ENCODE results near the gene PLAAT5.

Gene PLAAT5

DNA sequence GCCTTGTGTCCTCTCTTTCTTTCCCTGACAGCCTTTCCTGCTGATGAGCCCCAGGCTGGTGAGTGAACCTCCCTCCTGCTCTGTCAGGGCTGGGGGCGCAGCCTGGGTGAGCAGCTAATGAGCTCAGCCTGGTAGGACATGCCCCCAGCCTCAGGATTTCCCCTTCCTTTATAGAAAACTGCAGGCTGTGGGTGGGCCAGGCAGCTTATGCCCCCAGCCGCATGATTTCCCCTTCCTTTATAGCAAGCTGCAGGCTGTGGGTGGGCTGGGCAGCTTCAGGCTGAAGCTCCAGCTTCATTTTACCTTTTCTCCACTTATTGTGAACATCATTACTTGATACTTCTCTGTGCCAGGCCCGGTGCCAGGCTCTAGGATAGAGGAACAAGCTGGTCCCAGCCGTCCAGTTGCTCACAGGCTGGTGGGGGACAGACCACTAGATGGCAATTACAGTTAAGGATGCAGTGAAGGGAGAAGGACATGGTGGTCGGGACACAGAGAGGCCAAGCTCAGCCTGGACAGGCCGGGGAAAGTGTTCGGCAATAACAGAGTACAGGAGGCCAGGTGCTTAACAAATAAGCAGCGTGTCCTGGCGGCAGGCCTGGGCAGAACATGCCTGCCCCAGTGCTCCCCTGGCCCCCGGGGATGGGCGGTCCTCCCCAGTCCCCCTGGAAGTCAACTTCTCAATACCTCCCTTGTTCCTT is 20.2 kb upstream of the PLAAT5 start:
- no peak for DNase-seq (ENCODE audit: low spot score)

DNA sequence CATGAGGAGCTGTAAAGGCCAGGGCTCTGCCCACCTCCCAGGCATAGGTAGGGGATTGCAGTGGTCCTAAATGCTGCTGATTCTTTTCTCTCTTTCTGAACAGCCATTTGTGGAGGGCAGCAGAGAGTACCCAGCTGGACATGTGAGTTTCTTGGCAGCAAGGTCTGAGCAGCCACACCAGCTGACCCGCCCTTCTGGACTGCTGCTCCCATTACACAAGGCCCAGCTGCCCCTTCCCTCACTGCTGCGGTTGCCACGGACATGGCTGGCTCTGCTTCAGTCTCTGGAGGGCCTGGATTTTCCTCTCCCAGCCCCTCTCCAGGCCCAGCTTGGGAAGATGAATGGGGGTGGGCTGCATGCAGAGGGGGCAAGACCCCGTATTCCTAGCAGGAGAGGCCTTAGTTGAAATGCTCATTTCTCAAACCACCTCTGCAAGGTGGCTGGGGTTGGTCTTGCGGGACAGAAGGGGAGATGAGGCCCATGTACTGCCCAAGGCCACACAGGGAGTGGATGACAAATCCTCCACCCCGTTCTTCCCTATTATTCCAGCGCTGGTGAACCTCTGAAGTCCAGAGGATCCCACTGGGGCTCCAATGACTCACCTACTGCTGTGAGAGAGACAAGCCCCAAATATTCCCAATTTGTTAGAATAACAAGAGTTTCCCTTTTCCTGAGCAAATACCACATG is 19.5 kb upstream of the PLAAT5 start:
- no peak for DNase-seq (ENCODE audit: low spot score)

- DNase-seq (ENCODE audit: low spot score) = no peak
Measured at GRCh38 chr11:63508745-63509144, 17.8 kb upstream of the PLAAT5 start.

- no peak for DNase-seq (ENCODE audit: low spot score)
Measured at GRCh38 chr11:63508009-63508408, 17.0 kb upstream of the PLAAT5 start.

- DNase-seq (ENCODE audit: low spot score) = no peak
Measured at GRCh38 chr11:63507511-63507910, 16.5 kb upstream of the PLAAT5 start.

DNA sequence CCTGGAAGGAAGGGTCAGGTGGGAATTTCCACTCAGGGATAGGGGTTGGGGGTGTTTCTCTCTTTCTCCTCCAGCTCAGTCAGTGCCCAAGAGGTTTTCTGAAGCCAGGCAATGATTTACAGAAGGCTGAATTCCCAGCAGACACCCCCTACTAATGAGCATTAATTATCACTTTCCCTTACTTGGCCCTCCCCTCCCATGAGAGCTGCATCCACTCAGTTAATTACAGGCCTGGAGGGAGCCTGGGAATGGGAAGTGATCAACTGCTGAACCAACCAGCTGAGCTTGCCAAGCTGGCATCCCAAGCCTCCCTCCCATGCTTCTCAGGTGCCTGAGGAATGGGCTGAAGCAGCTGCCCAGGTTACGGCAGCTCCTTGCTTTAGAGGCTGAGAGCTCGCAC is 15.9 kb upstream of the PLAAT5 start:
- DNase-seq (ENCODE audit: low spot score) = no peak

DNA sequence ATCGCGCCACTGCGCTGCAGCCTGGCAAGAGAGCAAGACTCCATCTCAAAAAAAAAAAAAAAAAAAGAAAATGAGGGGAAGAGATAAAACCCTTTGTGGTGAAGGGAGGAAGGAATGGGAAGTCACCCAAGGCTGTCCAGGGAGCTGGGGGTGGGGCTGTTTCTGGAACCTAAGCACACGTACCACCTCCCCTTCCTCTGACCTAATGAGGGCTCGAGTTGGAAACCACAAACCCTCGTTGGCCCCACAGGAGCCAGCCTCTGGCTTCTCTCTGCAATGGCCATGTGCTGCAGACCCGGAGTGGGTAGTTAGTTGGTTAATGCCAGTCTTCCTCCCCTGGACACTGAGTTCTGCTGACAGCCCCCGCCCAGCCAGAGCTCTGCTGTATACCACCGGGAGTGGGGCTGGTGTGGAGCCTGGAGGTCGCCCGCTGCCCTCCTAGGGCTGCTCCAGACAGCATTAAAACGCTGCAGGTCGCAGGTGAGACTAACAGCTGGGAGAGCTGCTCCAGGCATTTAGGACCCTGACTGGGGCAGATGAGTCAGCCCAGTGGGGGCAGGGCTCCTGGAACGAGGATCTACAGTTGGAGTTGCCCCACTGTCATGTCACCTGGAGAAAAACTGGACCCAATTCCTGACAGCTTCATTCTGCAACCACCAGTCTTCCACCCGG is 15.0 kb upstream of the PLAAT5 start, which contains the start of gene LGALS12:
LGALS12 (plus strand) TSS at position 228 of the 672 bp plus-strand sequence; CDS start at position 603, 375 bp downstream.
- no peak for DNase-seq (ENCODE audit: low spot score)

DNA sequence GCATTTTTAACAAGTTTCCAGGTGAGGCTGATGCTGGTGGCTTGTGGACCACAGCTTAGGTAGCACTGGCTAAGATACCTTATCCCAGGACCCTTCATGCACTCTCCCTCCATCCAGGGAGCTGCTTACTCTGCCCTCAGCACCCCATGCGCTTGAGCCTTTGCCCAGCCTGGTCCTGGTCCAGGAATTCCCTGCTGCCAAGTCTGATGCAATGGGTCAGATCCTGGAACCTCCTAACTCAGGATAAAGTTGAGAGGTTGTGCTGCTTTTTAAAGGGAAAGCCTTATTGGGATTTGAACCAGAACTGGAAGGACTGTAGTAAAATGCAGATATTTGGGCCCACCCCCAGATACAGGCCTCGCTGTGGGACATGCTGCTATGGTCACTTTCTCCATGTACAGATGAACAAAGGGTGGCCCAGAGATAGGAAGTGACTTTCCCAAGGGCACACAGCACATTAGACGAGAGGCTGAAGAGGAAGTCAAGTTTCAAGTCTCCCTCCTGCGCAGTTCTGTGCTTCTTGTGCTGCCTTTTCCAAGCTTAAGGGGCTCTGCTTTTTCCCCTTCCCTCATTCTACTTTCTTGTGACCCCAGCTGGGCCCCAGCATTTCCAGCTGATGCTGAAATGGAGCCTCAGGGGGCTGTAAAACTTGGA is 14.1 kb upstream of the PLAAT5 start:
- DNase-seq (ENCODE audit: low spot score) = no peak

DNA sequence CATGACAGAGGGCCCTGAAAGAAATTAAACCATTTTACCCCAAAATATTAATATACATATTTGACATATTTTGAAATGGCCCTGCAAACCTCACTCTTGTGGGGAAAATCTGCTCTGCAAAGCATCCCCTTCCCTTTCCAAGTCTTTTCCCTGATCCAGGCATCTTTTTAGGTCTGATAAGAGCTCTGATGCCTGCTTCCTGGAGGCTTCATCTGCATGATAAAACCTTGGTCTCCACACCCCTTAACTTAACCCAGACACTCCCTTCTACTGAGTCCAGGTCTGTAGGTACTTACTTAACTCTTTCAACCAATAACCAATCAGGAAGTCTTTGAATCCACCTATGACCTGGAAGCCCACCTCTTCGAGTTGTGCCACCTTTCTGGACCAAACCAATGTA is 13.1 kb upstream of the PLAAT5 start:
- no peak for DNase-seq (ENCODE audit: low spot score)

GRCh38 chr11:63503492-63503891 is 12.5 kb upstream of the PLAAT5 start:
- no peak for DNase-seq (ENCODE audit: low spot score)

GRCh38 chr11:63502252-63502820 is 11.4 kb upstream of the PLAAT5 start:
- DNase-seq (ENCODE audit: low spot score) = no peak

GRCh38 chr11:63501236-63501635 is 10.3 kb upstream of the PLAAT5 start:
- DNase-seq (ENCODE audit: low spot score) = no peak

- no peak for DNase-seq (ENCODE audit: low spot score)
Measured at GRCh38 chr11:63499874-63500273, 8.9 kb upstream of the PLAAT5 start.

DNA sequence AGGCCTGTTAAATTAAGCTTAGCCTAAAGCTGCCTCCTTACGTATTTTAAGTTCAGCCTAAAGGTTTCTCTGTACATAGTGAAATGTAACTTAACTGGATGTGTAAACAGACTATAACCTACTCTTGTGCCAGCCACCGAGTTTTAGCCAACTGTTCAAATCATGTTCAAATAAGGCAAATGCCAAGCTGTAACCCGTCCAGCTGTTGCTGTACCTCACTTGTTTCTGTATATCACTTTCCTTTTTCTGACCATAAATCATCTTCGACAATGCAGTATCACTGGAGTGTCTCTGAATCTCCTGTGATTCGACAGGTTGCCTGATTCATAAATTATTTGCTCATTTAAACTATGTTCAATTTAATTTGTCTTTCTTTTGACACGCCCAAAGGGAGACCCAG is 4.0 kb upstream of the PLAAT5 start:
- no peak for DNase-seq (ENCODE audit: low spot score)

DNA sequence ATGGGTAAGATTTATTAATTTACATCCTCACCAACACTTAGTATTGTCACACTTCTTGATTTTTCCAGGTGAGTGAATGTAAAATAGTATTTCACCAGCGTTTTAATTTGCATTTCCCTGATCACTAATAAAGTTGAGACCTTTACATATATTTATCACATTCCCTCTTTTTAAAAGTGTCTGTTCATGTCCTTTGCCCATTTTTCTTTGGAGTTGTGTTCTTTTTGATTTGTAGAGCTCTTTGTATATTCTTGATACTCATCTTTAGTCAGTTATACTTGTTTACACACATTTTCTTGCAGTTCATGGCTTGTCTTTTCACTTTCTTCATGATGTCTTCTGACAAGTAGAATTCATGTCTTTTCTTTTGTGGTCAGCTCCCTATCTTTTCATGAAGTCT is 2.2 kb upstream of the PLAAT5 start:
- no peak for DNase-seq (ENCODE audit: low spot score)

GRCh38 chr11:63492441-63492840 is 1.5 kb upstream of the PLAAT5 start:
- DNase-seq (ENCODE audit: low spot score) = no peak

GRCh38 chr11:63491636-63492372 is 837 bp upstream of the PLAAT5 start:
- DNase-seq (ENCODE audit: low spot score) = no peak

GRCh38 chr11:63491240-63491587 is 247 bp upstream of the PLAAT5 start:
- no peak for DNase-seq (ENCODE audit: low spot score)

DNA sequence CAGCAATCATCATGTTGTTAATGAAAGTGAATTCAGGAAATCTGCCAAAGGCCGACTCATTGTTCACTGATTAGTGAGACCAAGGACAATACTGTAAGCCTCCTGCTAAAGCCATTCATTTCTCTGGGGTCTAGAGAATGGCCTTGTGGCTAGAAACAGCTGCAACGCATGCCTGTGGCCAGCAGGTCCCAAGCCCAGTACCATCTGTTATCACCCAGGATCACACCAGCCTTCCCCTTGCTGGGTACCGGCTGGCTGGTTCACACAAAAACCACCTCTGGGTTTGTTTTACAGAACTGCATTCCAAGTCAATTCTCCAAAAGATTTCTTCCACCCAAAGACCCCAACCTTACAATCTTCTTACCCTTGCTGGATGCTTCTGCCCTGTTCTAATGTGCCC is 1.1 kb downstream of the PLAAT5 start:
- DNase-seq (ENCODE audit: low spot score) = no peak

DNA sequence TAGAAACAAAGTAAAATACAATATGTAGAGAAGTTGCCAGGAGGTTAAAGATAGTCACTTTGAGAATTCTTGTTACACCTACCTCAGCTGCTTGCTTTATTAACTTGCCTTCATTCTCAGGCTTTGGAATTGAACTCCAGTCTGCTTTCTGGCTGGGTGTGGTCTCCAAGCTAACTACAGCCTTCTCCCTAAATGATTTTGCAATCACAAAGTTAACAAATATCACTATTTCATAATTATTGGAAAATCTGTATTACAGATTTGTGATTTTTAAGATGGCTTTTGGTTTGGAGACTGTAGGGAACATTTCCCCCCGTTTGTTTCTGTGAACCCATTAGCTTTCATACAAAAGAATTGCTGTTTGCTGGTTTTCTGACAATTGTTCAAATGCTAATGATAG is 2.2 kb downstream of the PLAAT5 start:
- no peak for DNase-seq (ENCODE audit: low spot score)

DNA sequence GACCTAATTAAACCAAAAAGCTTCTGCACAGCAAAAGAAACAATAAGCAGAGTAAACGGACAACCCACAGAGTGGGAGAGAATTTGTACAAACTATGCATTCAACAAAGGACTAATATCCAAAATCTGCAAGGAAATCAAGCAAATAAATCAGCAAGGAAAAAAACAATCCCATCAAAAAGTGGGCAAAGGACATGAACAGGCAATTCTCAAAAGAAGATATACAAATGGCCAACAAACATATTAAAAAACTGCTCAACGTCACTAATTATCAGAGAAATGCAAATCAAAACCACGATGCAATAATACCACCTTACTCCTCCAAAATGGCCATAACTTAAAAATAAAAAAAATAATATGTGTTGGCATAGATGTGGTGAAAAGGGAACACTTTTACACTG is 5.2 kb downstream of the PLAAT5 start:
- no peak for DNase-seq (ENCODE audit: low spot score)

DNA sequence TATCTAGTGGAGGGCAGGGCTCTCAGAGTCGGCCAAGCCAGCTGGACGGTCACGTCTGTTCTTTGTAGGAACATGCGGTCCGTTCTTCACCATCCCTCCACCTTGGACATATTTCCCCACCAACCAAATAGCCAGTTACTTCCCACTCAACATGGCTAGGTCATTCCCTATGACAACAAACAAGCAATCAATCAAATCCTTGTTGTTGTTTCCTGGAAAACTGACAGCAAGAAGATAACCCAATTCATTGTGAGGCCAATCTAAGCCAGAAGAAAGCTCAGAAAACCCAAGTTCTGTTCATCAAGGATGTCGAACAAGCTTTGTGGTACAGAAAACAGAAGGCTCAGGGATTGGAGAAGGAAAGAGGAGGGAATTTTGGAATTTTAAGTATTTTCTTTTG is 10.9 kb downstream of the PLAAT5 start:
- no peak for DNase-seq (ENCODE audit: low spot score)
